IPS-20b (cell line): ENCODE data around the gene KRT8.

Source experiments
- H3K27ac ChIP-seq: one replicate; pipeline ENCODE4 v1.5.1; 2013; ENCODE audit warnings: low read length
- H3K27me3 ChIP-seq: 2 replicates; pipeline ENCODE4 v1.6.1; 2013; ENCODE audit warnings: mild to moderate bottlenecking, low read length, inconsistent platforms; ENCODE audit not compliant: insufficient read depth
- H3K36me3 ChIP-seq: 2 replicates; pipeline ENCODE4 v1.6.1; 2013; ENCODE audit warnings: low read depth, mild to moderate bottlenecking, inconsistent platforms, low read length, moderate library complexity; ENCODE audit not compliant: insufficient read depth
- H3K4me1 ChIP-seq: 2 replicates; pipeline ENCODE4 v1.6.1; 2013; ENCODE audit warnings: mild to moderate bottlenecking, control low read depth, inconsistent platforms, low read length, moderate library complexity; ENCODE audit not compliant: insufficient read depth
- H3K4me3 ChIP-seq: 2 replicates; pipeline ENCODE4 v1.5.1; 2013; ENCODE audit warnings: mild to moderate bottlenecking, low read length, inconsistent platforms
- H3K9ac ChIP-seq: 2 replicates; pipeline ENCODE4 v1.6.1; 2013; ENCODE audit warnings: low read depth, mild to moderate bottlenecking, inconsistent platforms, low read length, moderate library complexity
- H3K9me3 ChIP-seq: 2 replicates; pipeline ENCODE4 v1.6.1; 2013; ENCODE audit warnings: mild to moderate bottlenecking, low read depth, low read length, inconsistent platforms; ENCODE audit not compliant: insufficient read depth

Gene KRT8

DNA sequence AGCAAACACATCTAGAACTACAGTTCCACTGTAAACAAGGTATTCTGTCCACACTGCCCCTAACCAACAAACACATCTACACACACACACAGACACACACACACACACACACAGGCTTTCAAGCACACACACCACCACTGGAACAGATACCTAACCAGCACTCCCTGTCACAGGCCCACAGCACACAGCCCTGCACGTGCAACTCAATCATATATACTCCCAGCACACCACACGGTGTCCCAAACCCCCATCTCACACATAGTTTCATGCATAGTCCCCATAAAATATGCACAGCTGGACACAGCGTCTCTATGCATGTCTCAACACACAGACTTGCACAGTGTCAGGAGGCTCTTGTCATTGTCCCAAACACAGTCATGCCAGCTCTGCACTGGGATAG is 27.6 kb downstream of the KRT8 start:
- no peaks in the 10 kb centered on the region for H3K9me3 ChIP-seq
- H3K4me1 ChIP-seq: peaks cover 4% of the 10 kb centered on the region; the same call in 1 of the 2 replicates
- peaks cover 35% of the 10 kb centered on the region for H3K27me3 ChIP-seq
- no peak overlapping the region for H3K27ac ChIP-seq
- no peak overlapping the region for H3K9ac ChIP-seq
- no peaks in the 10 kb centered on the region for H3K36me3 ChIP-seq
- no peak overlapping the region for H3K4me3 ChIP-seq

DNA sequence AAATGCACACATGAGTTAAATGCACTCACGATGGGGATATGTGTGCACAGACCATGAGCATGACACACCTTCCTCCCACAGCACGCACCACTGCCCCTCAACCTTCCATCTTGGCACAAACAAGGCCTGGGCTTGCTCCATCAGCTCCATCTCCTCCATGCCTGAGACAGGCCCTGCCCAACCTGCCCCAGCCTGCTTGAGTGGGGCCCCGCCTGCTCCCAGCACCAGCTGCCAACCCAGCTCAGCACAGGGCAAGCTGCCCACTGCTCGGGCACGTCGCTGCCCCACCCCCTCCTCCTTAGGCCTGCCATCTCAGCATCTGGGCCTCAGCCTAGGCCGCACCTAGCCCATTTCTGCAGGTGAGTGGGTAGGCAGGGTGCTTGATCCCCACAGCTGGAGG is 28.5 kb downstream of the KRT8 start:
- H3K4me3 ChIP-seq: no peak overlapping the region
- no peak overlapping the region for H3K9ac ChIP-seq
- peaks cover 35% of the 10 kb centered on the region for H3K27me3 ChIP-seq
- H3K27ac ChIP-seq: no peak overlapping the region
- no peaks in the 10 kb centered on the region for H3K9me3 ChIP-seq
- H3K36me3 ChIP-seq: no peaks in the 10 kb centered on the region
- peaks cover 4% of the 10 kb centered on the region; the same call in 1 of the 2 replicates for H3K4me1 ChIP-seq

GRCh38 chr12:52874573-52875435 is 30.1 kb downstream of the KRT8 start:
- Histone ChIP-seq H3K4me1 (peaks cover 4% of the 10 kb centered on the region; the same call in 1 of the 2 replicates), H3K9me3 (no peaks in the 10 kb centered on the region), H3K9ac (no peak overlapping the region), H3K4me3 (peak overlapping the region; percentile 62; the same call in 1 of the 2 replicates), H3K27me3 (peaks cover 29% of the 10 kb centered on the region), H3K27ac (no peak overlapping the region), H3K36me3 (no peaks in the 10 kb centered on the region)

DNA sequence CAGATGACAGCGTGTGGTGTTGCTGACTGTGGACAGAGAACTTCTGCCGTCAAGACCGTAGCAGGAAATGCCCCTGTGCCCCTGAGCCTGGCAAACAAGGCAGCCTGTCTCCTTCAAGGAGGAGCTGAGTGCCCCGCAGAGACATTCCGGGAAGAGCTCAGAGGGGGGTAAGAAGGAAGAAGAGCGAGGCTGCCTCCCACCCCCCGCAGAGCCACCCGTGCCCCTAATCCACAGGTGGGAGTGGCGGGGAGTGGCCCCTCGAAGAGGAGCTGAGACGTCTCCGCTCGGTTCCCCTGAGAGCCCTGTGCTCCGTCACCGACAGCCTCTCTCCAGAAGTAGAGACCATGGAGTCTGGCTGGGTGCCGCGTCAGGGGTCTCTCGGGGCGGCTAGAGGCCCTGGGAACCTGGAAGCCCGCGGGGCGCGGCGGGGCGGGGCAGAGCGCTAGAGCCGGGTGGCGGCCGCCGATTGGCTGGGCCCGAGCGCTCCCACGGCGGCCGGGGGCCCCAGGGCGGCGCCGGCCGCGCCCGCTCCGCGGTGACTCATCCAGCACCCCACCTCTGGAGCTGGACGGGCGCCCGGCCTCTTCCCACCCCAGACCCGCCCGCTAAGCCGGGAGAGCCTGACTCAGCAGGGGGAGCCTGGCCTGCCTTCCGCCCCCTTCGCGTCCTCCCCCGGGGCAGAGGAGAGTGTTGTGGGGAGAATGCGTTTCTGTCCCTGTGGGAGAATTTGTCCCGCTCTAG is 30.9 kb downstream of the KRT8 start:
- Histone ChIP-seq H3K4me1 (peaks cover 2% of the 10 kb centered on the region; the same call in 1 of the 2 replicates), H3K4me3 (peak overlapping the region; percentile 62; the same call in 1 of the 2 replicates), H3K9me3 (no peaks in the 10 kb centered on the region), H3K27me3 (peaks cover 26% of the 10 kb centered on the region), H3K9ac (no peak overlapping the region), H3K36me3 (no peaks in the 10 kb centered on the region), H3K27ac (no peak overlapping the region)

DNA sequence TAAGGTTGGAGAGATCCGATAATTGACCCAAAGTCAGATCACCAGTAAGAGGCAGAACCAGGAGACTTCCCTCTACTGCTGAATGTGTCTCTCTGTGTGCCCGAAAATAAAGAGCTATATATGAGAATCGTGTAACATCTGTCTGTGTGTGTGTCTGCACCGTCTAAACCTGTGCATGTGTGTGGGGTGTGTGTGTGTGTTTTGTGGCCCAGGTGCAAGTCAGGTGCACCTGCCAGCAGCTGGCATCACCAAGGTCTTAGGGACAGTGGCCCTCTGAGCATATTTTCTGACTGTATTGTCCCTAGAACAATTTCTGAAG is 31.4 kb downstream of the KRT8 start:
- peaks cover 21% of the 10 kb centered on the region for H3K27me3 ChIP-seq
- no peak overlapping the region for H3K27ac ChIP-seq
- no peaks in the 10 kb centered on the region for H3K9me3 ChIP-seq
- H3K4me3 ChIP-seq: peak overlapping the region; percentile 62; the same call in 1 of the 2 replicates
- no peaks in the 10 kb centered on the region for H3K4me1 ChIP-seq
- no peaks in the 10 kb centered on the region for H3K36me3 ChIP-seq
- no peak overlapping the region for H3K9ac ChIP-seq

- H3K27me3 ChIP-seq: peaks cover 20% of the 10 kb centered on the region
- no peak overlapping the region for H3K4me3 ChIP-seq
- H3K36me3 ChIP-seq: no peaks in the 10 kb centered on the region
- no peaks in the 10 kb centered on the region for H3K4me1 ChIP-seq
- no peak overlapping the region for H3K9ac ChIP-seq
- no peaks in the 10 kb centered on the region for H3K9me3 ChIP-seq
- H3K27ac ChIP-seq: no peak overlapping the region
Measured at GRCh38 chr12:52872644-52873389, 32.1 kb downstream of the KRT8 start.

GRCh38 chr12:52871291-52872039 is 33.4 kb downstream of the KRT8 start:
- no peaks in the 10 kb centered on the region for H3K4me1 ChIP-seq
- no peak overlapping the region for H3K4me3 ChIP-seq
- H3K9me3 ChIP-seq: no peaks in the 10 kb centered on the region
- H3K36me3 ChIP-seq: no peaks in the 10 kb centered on the region
- H3K9ac ChIP-seq: no peak overlapping the region
- H3K27ac ChIP-seq: no peak overlapping the region
- peaks cover 20% of the 10 kb centered on the region for H3K27me3 ChIP-seq

DNA sequence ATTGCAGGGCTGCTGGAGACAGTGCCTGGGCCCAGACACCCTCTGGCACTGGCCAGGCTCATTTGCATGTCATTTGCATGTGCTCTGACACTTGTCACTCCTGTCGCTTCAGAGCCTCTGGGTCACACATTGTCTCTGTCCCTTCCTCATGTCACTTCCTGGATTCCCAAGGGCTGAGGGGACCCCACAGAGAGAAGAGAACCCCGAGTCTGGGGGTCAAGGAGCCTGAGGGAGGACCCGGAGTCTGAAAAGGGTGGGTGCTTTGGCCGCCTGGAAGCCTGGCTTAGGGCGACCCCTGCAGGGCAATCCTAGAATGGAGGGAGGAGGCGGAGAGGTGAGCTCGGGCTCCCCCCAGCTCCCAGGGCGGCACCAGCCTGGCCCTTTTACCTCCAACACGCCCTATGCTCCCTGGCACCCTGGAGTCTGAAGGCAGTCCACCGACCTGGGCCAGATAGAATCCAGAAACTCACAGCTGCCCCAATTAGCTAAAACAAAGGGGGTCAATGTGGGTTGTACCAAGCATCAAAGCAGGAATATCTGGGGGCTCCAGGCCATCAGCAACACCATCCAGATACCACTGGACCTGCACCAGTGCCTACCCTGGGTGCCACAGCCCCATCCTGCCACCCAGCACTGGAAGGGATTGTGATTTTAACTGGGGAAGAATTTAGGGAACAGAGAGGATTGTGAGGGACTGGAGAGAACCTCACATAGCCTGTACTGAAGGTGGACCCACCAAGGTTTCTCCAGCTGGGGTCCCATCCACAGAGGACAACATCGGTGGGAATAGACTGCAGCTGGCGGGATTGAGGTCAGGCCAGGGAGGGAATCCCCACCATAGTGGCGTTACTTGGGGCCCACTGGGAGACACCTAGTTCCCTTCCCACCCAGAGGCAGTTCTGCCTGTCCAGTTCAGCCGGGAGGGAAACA is 34.2 kb downstream of the KRT8 start:
- Histone ChIP-seq H3K36me3 (no peaks in the 10 kb centered on the region), H3K4me1 (no peaks in the 10 kb centered on the region), H3K27me3 (peaks cover 20% of the 10 kb centered on the region), H3K9ac (no peak overlapping the region), H3K9me3 (no peaks in the 10 kb centered on the region), H3K27ac (no peak overlapping the region), H3K4me3 (no peak overlapping the region)

DNA sequence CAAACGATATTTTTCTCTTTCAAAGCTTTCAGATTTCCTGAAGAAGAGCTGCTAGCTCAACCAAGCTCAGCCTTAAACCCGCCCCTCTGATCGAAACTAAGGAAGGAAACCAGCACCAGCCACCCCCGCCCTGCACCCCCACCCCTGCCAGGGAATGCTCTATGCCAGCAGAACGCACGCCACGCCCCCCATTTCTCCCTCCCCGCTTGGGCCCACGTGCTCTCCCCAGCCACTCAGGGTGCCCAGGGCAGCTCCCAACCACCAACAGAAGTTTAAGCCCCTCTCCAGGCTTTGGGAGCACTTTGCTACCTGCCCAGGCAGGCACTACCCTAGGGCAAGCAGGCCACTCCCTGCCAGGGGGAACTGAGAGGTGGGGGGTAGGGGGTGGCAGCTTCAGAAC is 37.2 kb downstream of the KRT8 start:
- Histone ChIP-seq H3K27me3 (no peaks in the 10 kb centered on the region), H3K27ac (no peak overlapping the region), H3K4me1 (no peaks in the 10 kb centered on the region), H3K9me3 (no peaks in the 10 kb centered on the region), H3K9ac (no peak overlapping the region), H3K36me3 (no peaks in the 10 kb centered on the region), H3K4me3 (no peak overlapping the region)

DNA sequence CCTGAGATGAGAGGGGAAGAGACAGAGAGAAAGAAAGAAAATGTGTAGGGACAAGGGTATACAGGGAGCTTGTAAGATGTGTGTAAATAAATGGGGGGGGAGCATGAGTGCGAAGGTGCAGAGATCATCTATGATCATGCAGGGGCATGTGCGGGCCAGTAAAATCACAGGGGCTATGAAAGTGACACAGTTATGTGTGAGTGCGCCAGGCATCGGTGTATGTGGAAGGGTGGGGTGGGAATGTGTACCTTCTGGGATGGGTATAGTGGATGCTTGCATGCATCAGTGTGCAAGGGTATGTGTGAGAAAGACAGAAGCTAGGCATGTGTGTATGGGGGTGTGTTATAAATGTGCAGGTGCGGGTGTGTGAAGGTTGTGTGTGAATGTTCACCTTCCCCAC is 37.7 kb downstream of the KRT8 start:
- H3K9ac ChIP-seq: no peak overlapping the region
- no peaks in the 10 kb centered on the region for H3K27me3 ChIP-seq
- H3K9me3 ChIP-seq: no peaks in the 10 kb centered on the region
- no peak overlapping the region for H3K4me3 ChIP-seq
- H3K27ac ChIP-seq: no peak overlapping the region
- no peaks in the 10 kb centered on the region for H3K36me3 ChIP-seq
- no peaks in the 10 kb centered on the region for H3K4me1 ChIP-seq
